Glutamatergic neuron (in vitro differentiated cells): Measurements from ENCODE around the gene PTPRF. TPM values are rescaled to one million over a fixed set of nuclear protein-coding genes. Genes with fewer than 3 reads are reported as not detected.
A peak's percentile ranks its signal among the peaks of the same experiment; 100 is the strongest.
"Not testable (repeated sequence)": the region's sequence is repeated elsewhere in the genome, so short reads cannot be mapped to it uniquely, and the experiment has no call there.

ENCODE experiments used
- DNase-seq: peaks from one replicate; pipeline ENCODE4 v3.0.0; 2022
- H3K27ac Mint-ChIP-seq: one replicate; pipeline ENCODE4 v1.8.0; 2020; ENCODE audit warnings: mild to moderate bottlenecking, mixed read lengths, inconsistent platforms; ENCODE audit not compliant: unreplicated experiment
- H3K27me3 Mint-ChIP-seq: one replicate; pipeline ENCODE4 v1.8.0; 2020; ENCODE audit warnings: mild to moderate bottlenecking, moderate library complexity, mixed read lengths, inconsistent platforms; ENCODE audit not compliant: unreplicated experiment
- H3K36me3 Mint-ChIP-seq: one replicate; pipeline ENCODE4 v1.8.0; 2020; ENCODE audit warnings: mild to moderate bottlenecking, mixed read lengths, inconsistent platforms; ENCODE audit not compliant: unreplicated experiment
- H3K4me1 Mint-ChIP-seq: one replicate; pipeline ENCODE4 v1.8.0; 2020; ENCODE audit warnings: mild to moderate bottlenecking, low read depth, mixed read lengths, inconsistent platforms; ENCODE audit not compliant: unreplicated experiment
- H3K4me3 Mint-ChIP-seq: one replicate; pipeline ENCODE4 v1.8.0; 2020; ENCODE audit warnings: mild to moderate bottlenecking, mixed read lengths, inconsistent platforms; ENCODE audit not compliant: unreplicated experiment
- H3K9me3 Mint-ChIP-seq: one replicate; pipeline ENCODE4 v1.8.0; 2020; ENCODE audit warnings: mild to moderate bottlenecking, moderate library complexity, mixed read lengths, inconsistent platforms; ENCODE audit not compliant: unreplicated experiment
- CTCF ChIP-seq: fragments of 200-600 bp; sonication (generic); IDR thresholded peaks from one replicate; pipeline ENCODE4 v1.5.0; 2021; ENCODE audit not compliant: partially characterized antibody, unreplicated experiment
- total RNA-seq: library from RNA; stranded (reverse); fragmentation: NEBNext Ultra II Directional; extraction: Animal tissue kit (Norgen Biotek cat#: 25700); gene quantifications from one replicate; pipeline ENCODE4 v1.2.1, GENCODE V29; 2021; ENCODE audit not compliant: unreplicated experiment

Gene PTPRF
- total RNA-seq, 1 donor from 2014 or later: 171 TPM

GRCh38 chr1:43548285-43549271 lies 17.9 kb downstream of the PTPRF start:
- Mint-ChIP-seq H3K27ac (no peak overlapping the region), H3K9me3 (peaks cover 8% of the 10 kb centered on the region), H3K4me1 (peaks cover 40% of the 10 kb centered on the region), H3K4me3 (peak overlapping the region; percentile 42), H3K27me3 (peaks cover 6% of the 10 kb centered on the region), H3K36me3 (peaks cover 3% of the 10 kb centered on the region)
- DNase-seq: no peak
- no peak for TF ChIP-seq CTCF

- Mint-ChIP-seq H3K4me1 (peaks cover 44% of the 10 kb centered on the region), H3K27ac (peak overlapping the region; percentile 89), H3K4me3 (peak overlapping the region; percentile 38)
- DNase-seq, H3K9me3 Mint-ChIP-seq, H3K27me3 Mint-ChIP-seq, H3K36me3 Mint-ChIP-seq: not testable (repeated sequence)
These were observed 18.7 kb downstream of the PTPRF start for GRCh38 chr1:43549394-43549793.

GRCh38 chr1:43549921-43550597 lies 19.4 kb downstream of the PTPRF start:
- DNase-seq: peak; percentile 73
- TF ChIP-seq CTCF: no peak
- Mint-ChIP-seq H3K4me1 (peaks cover 43% of the 10 kb centered on the region), H3K9me3 (peaks cover 8% of the 10 kb centered on the region), H3K36me3 (peaks cover 5% of the 10 kb centered on the region), H3K4me3 (peak overlapping the region; percentile 58), H3K27me3 (peaks cover 8% of the 10 kb centered on the region), H3K27ac (peak overlapping the region; percentile 89)

- Mint-ChIP-seq H3K36me3 (peaks cover 5% of the 10 kb centered on the region), H3K27ac (peak overlapping the region; percentile 60), H3K27me3 (peaks cover 8% of the 10 kb centered on the region), H3K9me3 (peaks cover 8% of the 10 kb centered on the region), H3K4me1 (peaks cover 37% of the 10 kb centered on the region), H3K4me3 (peak overlapping the region; percentile 58)
- no peak for TF ChIP-seq CTCF
- no peak for DNase-seq
These were observed 20.0 kb downstream of the PTPRF start for GRCh38 chr1:43550598-43551246.

- no peak for TF ChIP-seq CTCF
- peaks cover 8% of the 10 kb centered on the region for H3K27me3 Mint-ChIP-seq
- H3K36me3 Mint-ChIP-seq: peaks cover 5% of the 10 kb centered on the region
- H3K4me1 Mint-ChIP-seq: peaks cover 35% of the 10 kb centered on the region
- H3K27ac Mint-ChIP-seq: no peak overlapping the region
- H3K4me3 Mint-ChIP-seq: no peak overlapping the region
- DNase-seq: no peak
- peaks cover 8% of the 10 kb centered on the region for H3K9me3 Mint-ChIP-seq
These were observed 20.8 kb downstream of the PTPRF start for GRCh38 chr1:43551396-43551888.
